ENCODE data around the gene CBX5. TPM values are rescaled to one million over a fixed set of nuclear protein-coding genes. Genes with fewer than 3 reads are reported as not detected.
"Not testable (repeated sequence)": the region's sequence is repeated elsewhere in the genome, so short reads cannot be mapped to it uniquely, and the experiment has no call there.

Gene CBX5
- total RNA-seq, 1 donor from 2014 or later = 67.3 TPM

GRCh38 chr12:54292083-54292930 lies 12.4 kb upstream of the CBX5 start:
- no peak for DNase-seq (ENCODE audit: low read depth)
- H3K4me3 ChIP-seq (ENCODE audit: low read depth, low read length) = no peak overlapping the region
- no peak for TF ChIP-seq CTCF (conservative IDR thresholded peaks at IDR 0.05; ENCODE audit: low read depth, low read length)

GRCh38 chr12:54287261-54288157 lies 7.6 kb upstream of the CBX5 start:
- DNase-seq (ENCODE audit: low read depth) = no peak
- no peak for TF ChIP-seq CTCF (conservative IDR thresholded peaks at IDR 0.05; ENCODE audit: low read depth, low read length)
- H3K4me3 ChIP-seq (ENCODE audit: low read depth, low read length) = no peak overlapping the region

- no peak for TF ChIP-seq CTCF (conservative IDR thresholded peaks at IDR 0.05; ENCODE audit: low read depth, low read length)
- DNase-seq (ENCODE audit: low read depth) = no peak
- no peak overlapping the region for H3K4me3 ChIP-seq (ENCODE audit: low read depth, low read length)
Observed at GRCh38 chr12:54286042-54287030, 6.4 kb upstream of the CBX5 start.

GRCh38 chr12:54285150-54286041 lies 5.5 kb upstream of the CBX5 start:
- TF ChIP-seq CTCF (conservative IDR thresholded peaks at IDR 0.05; ENCODE audit: low read depth, low read length) = peak; percentile 36
- peak overlapping the region; percentile 18 for H3K4me3 ChIP-seq (ENCODE audit: low read depth, low read length)
- DNase-seq (ENCODE audit: low read depth) = no peak

- DNase-seq (ENCODE audit: low read depth) = not testable (repeated sequence)
- peak overlapping the region; percentile 90 for H3K4me3 ChIP-seq (ENCODE audit: low read depth, low read length)
Observed at GRCh38 chr12:54284070-54284780, 4.3 kb upstream of the CBX5 start.

- DNase-seq (ENCODE audit: low read depth) = no peak
- no peak for TF ChIP-seq CTCF (conservative IDR thresholded peaks at IDR 0.05; ENCODE audit: low read depth, low read length)
- H3K4me3 ChIP-seq (ENCODE audit: low read depth, low read length) = peak overlapping the region; percentile 90
Observed at GRCh38 chr12:54282949-54283593, 3.1 kb upstream of the CBX5 start.

- H3K4me3 ChIP-seq (ENCODE audit: low read depth, low read length) = peak overlapping the region; percentile 90
- not testable (repeated sequence) for DNase-seq (ENCODE audit: low read depth)
Observed at GRCh38 chr12:54281694-54282093, 1.8 kb upstream of the CBX5 start.

- peak overlapping the region; percentile 90 for H3K4me3 ChIP-seq (ENCODE audit: low read depth, low read length)
- DNase-seq (ENCODE audit: low read depth) = not testable (repeated sequence)
Observed at GRCh38 chr12:54281261-54281638, 1.3 kb upstream of the CBX5 start.

Measured in epithelial cell of proximal tubule (primary cell).